GM13976 (cell line): Measurements from ENCODE around the gene PQBP1.

Experiments used
- DNase-seq: peaks from one replicate; pipeline ENCODE4 v3.0.0; 2012; ENCODE audit warnings: low spot score
- CTCF ChIP-seq: IDR thresholded peaks from 2 replicates; pipeline ENCODE4 v1.5.1; 2012; ENCODE audit warnings: borderline replicate concordance, mild to moderate bottlenecking; ENCODE audit not compliant: insufficient read depth; ENCODE audit errors: extremely low read depth, missing control alignments, control extremely low read depth
- in situ Hi-C: fragments of 300-500 bp; cut with MboI; formaldehyde crosslinking; loops from one replicate; pipeline ENCODE4 v1.12.0; 2022; ENCODE audit warnings: low sequenced_read_pairs, mixed read lengths, inconsistent platforms; ENCODE audit not compliant: unreplicated experiment

The PQBP1 gene

DNA sequence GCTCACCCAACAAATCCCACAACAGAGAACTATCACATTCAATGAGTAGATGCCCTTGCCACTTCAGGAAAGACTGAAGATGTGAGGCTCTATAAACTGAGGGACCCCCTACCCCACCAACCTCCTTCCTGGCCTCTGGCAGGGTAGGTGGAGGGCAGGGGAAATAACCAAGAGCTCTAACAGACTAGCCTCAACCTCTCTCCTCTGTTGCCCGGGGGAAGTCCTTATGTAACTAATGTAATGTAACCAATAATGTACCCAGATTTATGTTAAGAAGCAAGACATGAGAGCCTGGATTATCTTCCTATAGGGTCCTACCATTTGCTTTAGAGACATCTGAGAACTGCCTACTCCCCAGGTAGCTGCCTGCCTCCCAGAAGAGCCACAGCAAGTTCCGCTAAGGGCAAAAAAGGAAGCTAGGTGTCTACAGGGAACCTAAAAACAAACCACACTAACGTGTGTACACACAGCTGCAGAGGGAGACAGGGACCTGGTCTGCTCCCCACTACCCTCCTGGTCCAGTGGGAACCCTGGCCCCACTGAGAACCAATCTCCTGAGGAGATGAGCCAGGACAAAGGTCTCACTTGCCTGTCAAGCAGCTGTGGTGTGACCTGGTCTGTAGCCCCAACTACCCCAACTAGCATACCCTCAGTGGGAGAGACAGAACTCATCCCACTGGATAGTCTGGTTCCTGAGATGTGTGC, 41.9 kb downstream of the PQBP1 start:
- DNase-seq = no peak
- in situ Hi-C loops = no loop called here
- no peak for TF ChIP-seq CTCF

DNA sequence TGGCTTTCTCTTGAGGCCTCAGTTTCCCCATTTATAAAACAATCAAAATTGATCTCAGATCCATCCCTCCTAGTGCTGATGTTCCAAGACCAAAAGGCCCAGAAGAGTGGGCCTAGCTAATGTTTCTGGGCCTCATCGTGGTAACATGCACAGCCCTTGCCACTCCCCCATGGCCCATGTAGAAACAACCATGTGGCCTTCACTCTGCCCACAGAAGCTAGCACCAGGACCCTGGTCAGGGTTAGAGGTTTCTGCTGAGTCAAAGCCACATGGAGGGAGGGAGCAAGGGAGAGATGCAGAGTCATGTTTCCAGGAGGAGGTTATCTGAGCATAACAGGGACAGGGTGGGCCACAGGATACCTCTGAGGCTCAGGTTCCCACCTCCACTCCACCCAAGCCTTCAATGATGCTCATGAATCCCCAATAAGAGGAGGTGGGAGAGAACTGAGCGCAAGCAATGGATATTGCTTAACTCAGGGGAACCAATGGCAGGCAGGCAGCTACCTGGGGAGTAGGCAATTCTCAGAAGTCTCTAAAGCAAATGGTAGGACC, 42.8 kb downstream of the PQBP1 start:
- in situ Hi-C loops = no loop called here
- TF ChIP-seq CTCF = no peak
- DNase-seq = no peak

- TF ChIP-seq CTCF = no peak
- in situ Hi-C loops = no loop called here
- no peak for DNase-seq
Observed at GRCh38 chrX:48942895-48943294, 45.2 kb downstream of the PQBP1 start.

DNA sequence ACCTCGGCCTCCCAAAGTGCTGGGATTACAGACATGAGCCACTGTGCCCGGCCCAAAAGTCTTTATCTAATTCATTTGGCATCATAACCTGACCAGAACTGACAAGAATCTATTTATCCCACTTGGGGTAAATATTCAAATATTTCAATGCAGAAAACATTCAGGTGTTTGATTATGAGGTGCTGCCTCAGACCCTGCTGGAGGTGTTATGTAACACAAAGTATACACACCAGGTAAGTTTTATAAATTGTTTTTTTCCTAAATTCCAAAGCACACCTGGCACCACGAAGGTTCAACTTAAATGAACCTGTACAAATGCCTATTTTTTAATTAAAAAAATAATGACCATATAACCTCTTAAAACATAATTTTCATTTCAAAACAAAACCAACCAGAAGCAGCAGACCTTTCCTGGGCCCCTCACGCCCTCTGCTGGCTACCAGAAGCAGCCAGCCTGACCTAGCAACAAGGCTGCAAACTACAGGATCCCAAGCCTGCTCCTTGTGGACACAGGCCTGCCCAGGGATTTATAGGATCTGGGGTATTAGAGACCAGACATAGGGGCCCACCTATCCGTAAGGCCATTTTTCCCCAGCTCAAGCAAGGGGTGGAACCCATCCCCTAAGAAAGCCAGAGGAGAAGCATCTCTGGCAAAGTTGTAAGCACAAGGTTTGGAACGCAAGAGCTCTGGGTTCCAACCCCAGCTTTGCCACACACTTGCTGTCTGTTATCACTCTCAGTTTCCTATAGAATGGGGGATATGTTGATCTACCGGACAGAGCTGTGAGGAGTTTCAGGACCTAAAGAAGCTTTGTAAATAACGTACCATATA, 48.0 kb downstream of the PQBP1 start:
- DNase-seq = peak; percentile 61
- in situ Hi-C loops = no loop called here
- TF ChIP-seq CTCF = peak; percentile 92

DNA sequence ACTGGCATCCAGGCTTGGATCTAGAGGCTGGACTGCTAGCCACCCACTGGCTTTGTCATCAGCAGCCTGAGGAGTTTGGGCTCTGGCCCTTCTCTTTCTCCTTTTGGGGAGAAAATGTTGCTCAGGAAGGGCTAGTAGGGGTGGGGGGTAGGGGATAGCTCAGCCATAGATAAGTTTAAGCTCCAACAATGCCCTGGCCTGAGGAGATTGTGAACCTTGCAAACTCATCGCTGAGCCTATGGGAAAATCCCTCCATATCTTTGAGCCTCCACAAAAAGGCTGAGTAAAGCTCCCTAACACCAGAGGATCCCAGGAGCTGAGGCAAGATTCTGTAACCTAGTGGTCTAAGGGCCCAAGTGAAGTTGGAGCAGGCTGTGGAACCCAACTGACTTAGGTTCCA, 50.9 kb downstream of the PQBP1 start:
- in situ Hi-C loops = no loop called here
- TF ChIP-seq CTCF = no peak
- DNase-seq = no peak
